ENCODE data around the gene PRELID3B.

Gene PRELID3B

DNA sequence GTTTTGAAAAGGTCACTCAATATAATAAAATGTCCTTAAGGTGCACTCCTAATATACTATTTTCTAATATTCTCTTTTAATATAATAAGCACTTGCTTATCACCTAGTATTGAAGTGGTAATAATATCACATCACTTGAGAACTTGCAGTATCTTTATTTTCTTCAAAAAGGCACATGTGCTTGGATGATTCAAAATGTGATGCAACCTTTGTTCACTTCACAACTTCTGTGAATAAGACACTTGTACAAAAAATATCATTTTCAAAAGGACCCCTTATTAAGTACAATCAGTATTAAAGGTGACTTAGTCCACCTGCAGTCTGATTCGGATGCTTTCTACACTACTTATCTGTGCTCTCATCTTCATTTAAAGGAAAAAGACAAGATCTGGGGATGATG is 3.4 kb downstream of the PRELID3B start:
- ChIA-PET CTCF (no interaction called here), POLR2A (no interaction called here)
- TF ChIP-seq, protein P1, sequence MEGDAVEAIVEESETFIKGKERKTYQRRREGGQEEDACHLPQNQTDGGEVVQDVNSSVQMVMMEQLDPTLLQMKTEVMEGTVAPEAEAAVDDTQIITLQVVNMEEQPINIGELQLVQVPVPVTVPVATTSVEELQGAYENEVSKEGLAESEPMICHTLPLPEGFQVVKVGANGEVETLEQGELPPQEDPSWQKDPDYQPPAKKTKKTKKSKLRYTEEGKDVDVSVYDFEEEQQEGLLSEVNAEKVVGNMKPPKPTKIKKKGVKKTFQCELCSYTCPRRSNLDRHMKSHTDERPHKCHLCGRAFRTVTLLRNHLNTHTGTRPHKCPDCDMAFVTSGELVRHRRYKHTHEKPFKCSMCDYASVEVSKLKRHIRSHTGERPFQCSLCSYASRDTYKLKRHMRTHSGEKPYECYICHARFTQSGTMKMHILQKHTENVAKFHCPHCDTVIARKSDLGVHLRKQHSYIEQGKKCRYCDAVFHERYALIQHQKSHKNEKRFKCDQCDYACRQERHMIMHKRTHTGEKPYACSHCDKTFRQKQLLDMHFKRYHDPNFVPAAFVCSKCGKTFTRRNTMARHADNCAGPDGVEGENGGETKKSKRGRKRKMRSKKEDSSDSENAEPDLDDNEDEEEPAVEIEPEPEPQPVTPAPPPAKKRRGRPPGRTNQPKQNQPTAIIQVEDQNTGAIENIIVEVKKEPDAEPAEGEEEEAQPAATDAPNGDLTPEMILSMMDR (IDR thresholded peaks at IDR 0.05; ENCODE audit: control extremely low read depth, extremely low read depth, low read depth, missing control alignments) = no peak
- DNase-seq (ENCODE audit: extremely low spot score) = no peak

DNA sequence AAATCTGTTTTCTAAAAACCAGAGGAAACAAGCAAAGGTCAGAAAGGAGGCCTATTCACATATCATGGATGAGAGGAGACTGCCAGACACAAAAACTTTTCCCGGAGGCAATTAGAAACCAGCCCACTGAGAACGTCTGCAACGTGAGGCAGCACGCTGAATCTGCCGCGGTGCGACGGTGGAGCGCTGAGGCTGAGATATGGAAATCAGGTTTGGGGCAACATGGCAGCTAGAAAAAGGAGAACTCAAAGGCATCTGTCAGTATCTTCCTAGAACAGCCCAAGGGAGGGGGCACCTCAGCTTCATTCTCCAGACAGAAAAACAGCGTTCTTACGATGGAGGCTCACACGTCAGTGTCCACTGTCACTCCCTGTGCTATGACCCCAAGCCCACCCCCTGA is 5.2 kb downstream of the PRELID3B start:
- ChIA-PET CTCF (no interaction called here), POLR2A (no interaction called here)
- no peak for DNase-seq (ENCODE audit: extremely low spot score)
- TF ChIP-seq, protein P1 (IDR thresholded peaks at IDR 0.05; ENCODE audit: control extremely low read depth, extremely low read depth, low read depth, missing control alignments) = no peak

DNA sequence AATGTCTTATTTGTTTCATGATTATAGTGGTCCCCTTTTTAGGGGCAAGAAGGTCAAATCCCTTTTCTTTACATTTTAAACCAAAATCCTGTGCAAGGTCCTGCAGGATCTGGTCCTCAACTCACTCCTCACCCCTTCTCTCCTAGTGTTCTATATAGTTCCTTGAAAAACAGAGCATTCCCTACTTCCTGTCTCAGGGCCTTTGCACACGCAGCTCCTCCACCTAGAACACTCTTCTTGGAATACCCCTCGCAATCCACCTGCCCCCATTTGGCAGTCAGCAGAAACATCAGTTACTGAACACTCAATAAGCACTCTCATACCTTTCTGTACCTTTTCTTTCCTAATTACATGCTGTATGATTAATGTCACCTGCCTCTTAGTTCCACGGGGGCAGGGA is 7.2 kb downstream of the PRELID3B start:
- TF ChIP-seq, protein P1 (IDR thresholded peaks at IDR 0.05; ENCODE audit: control extremely low read depth, extremely low read depth, low read depth, missing control alignments) = no peak
- ChIA-PET CTCF (no interaction called here), POLR2A (no interaction called here)
- no peak for DNase-seq (ENCODE audit: extremely low spot score)

DNA sequence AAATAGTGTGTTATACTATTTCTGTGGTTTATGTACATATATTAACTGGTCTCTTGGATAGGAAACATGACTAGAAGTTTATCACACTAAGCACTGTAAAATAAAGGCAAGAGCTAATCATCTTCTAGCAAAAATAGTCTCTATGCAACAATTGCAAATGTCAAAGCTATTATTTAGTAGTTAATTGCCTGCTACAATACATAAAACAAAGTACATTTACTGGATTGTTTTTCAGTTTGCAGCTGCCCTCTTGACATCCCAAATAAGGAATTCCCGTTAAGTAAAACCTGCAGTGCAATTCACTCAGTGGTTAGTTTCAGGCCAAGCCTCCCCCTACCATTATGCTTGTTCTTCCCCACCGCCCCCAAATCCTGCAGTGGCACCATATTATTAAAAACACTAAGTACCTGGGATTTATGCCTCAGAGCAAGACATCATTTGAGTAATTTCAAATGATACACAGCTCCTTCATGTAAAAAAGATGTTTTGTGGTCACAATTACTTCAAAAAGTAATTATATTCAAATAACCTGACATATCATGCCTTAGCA is 8.9 kb downstream of the PRELID3B start:
- no peak for DNase-seq (ENCODE audit: extremely low spot score)
- ChIA-PET CTCF (interaction anchor here (1.0 to 2.0 kb wide), 5 partner anchors 9 to 383 kb away, joined by 3 to 9 read pairs (median 4); partner anchors contain the start of genes PRELID3B and STX16), POLR2A (no interaction called here)
- TF ChIP-seq, protein P1 (IDR thresholded peaks at IDR 0.05; ENCODE audit: control extremely low read depth, extremely low read depth, low read depth, missing control alignments) = no peak

DNA sequence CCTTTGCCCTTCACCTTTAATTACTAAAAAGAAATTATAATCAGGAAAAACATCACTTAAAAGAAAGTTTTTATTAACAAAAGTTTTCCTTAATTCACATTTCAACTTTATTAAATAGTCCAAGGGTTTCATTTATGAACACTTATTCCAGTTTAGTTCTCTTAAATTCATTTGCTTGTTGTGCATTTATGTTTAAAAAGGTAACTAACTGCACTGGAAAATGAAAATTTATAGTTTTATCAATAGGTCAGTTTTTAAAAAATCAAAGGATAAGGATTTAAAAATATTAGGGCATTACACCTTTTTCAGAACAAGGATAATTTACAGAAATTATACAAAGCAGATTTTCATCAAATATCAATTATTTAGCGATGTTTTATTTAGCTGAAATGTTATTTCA is 9.5 kb downstream of the PRELID3B start:
- DNase-seq (ENCODE audit: extremely low spot score) = no peak
- POLR2A ChIA-PET = no interaction called here
- CTCF ChIA-PET = interaction anchor here (1.0 to 2.0 kb wide), 7 partner anchors 10 to 382 kb away, joined by 3 to 9 read pairs (median 3); partner anchors contain the start of genes PRELID3B and STX16

DNA sequence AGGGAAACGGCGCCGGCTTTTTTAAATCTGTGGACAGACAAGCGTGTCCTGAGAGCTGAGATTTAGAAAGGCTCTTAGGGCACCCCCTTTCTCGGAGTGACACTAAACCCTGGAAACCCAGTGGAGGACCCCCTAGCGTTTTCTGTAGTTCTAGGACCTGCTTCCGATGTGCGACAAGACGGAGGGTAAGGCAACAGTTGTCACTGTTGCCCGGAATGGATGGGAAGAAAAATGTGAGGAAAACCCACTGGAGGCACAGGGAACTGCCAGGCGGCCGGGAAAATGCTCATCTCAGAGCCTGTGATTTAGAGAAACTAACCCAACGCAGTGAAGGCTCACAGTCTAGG is 9.9 kb downstream of the PRELID3B start:
- DNase-seq (ENCODE audit: extremely low spot score) = no peak
- CTCF ChIA-PET = interaction anchor here (1.0 to 2.2 kb wide), 8 partner anchors 10 to 382 kb away, joined by 3 to 10 read pairs (median 4); partner anchors contain the start of genes PRELID3B and STX16
- POLR2A ChIA-PET = interaction anchor here (0.9 to 1.7 kb wide), 11 partner anchors 8 to 146 kb away, joined by 3 to 11 read pairs (median 3); partner anchors contain the start of gene PRELID3B
- TF ChIP-seq, protein P1 (IDR thresholded peaks at IDR 0.05; ENCODE audit: control extremely low read depth, extremely low read depth, low read depth, missing control alignments) = no peak

More for the DNA sequence above, 9.5 kb downstream of the PRELID3B start:
- TF ChIP-seq, protein P1 (IDR thresholded peaks at IDR 0.05; ENCODE audit: control extremely low read depth, extremely low read depth, low read depth, missing control alignments) = no peak
